ENCODE data around the gene RAB35. TPM values are rescaled to one million over a fixed set of nuclear protein-coding genes. Genes with fewer than 3 reads are reported as not detected.

RAB35 gene
- total RNA-seq, 1 experiment from 2014 or later = 57.1 TPM

GRCh38 chr12:120069278-120069677 is 47.3 kb downstream of the RAB35 start:
- Histone ChIP-seq H3K4me2 (ENCODE audit: low read length) (no peak overlapping the region), H3K9ac (ENCODE audit: low read length) (no peak overlapping the region), H3K79me2 (ENCODE audit: insufficient read depth, low read length) (no peaks in the 10 kb centered on the region), H3K36me3 (ENCODE audit: control insufficient read depth in 1 of 2, insufficient read depth in 2 of 2, low read length in 2 of 2) (no peaks in the 10 kb centered on the region; a peak in 1 of 4 replicates), H3K4me3 (replicated peaks in 1 of 2; ENCODE audit: low read depth in 1 of 2, low read length in 2 of 2) (no peak overlapping the region), H3K9me2 (ENCODE audit: insufficient read depth) (no peaks in the 10 kb centered on the region), H3K27me3 (ENCODE audit: insufficient read depth, low read length) (no peaks in the 10 kb centered on the region), H3K9me3 (ENCODE audit: control insufficient read depth in 1 of 2, insufficient read depth in 1 of 2, low read depth in 1 of 2, low read length in 2 of 2) (no peaks in the 10 kb centered on the region), H2AFZ (ENCODE audit: low read depth, low read length, poor library complexity, severe bottlenecking) (no peak overlapping the region), H3K4me1 (ENCODE audit: control insufficient read depth in 1 of 2, insufficient read depth in 2 of 2, low read length in 2 of 2) (peaks cover 0 to 8% of the 10 kb centered on the region in 2 experiments; a peak in 2 of 4 replicates), H3K27ac (ENCODE audit: low read depth, low read length) (no peak overlapping the region), H4K20me1 (ENCODE audit: insufficient read depth) (no peaks in the 10 kb centered on the region)
- no TSS peak for BruUV-seq (replicated peaks)
- ChIA-PET RAD21 (ENCODE audit: low non-redundant PET in 1 of 2, low total read pairs in 2 of 2, uncharacterized antibody in 2 of 2, unreplicated experiment in 2 of 2) (no interaction called here), CTCF (no interaction called here), POLR2A (no interaction called here)
- TF ChIP-seq EZH2phosphoT487 (IDR thresholded peaks at IDR 0.05; ENCODE audit: borderline replicate concordance) = no peak
- TF ChIP-seq TCF7L2 (IDR thresholded peaks at IDR 0.05; ENCODE audit: borderline replicate concordance, extremely low read depth, insufficient read depth, insufficient read length) = no peak
- no peak for TF ChIP-seq YY1 (IDR thresholded peaks at IDR 0.05; ENCODE audit: extremely low read depth, insufficient replicate concordance, low read depth, low read length)
- no peak for TF ChIP-seq ZFX (IDR thresholded peaks at IDR 0.05)
- no peak for TF ChIP-seq SIN3A (IDR thresholded peaks at IDR 0.05; ENCODE audit: low read depth)
- TF ChIP-seq SRF (IDR thresholded peaks at IDR 0.05; ENCODE audit: low read depth) = no peak
- TF ChIP-seq EGR1 (IDR thresholded peaks at IDR 0.05; ENCODE audit: low read depth) = no peak
- TF ChIP-seq CEBPB (IDR thresholded peaks at IDR 0.05; ENCODE audit: low read depth) = no peak
- no peak for TF ChIP-seq FOSL1 (IDR thresholded peaks at IDR 0.05; ENCODE audit: low read depth)
- TF ChIP-seq ZNF274 (IDR thresholded peaks at IDR 0.05; ENCODE audit: low read depth, low read length) = no peak
- TF ChIP-seq CTCF (IDR thresholded peaks at IDR 0.05 in 2 of 3, conservative IDR thresholded peaks at IDR 0.05 in 1 of 3; ENCODE audit: borderline replicate concordance in 1 of 3, insufficient read depth in 1 of 3, low read depth in 2 of 3, low read length in 2 of 3) = no peak
- no peak for TF ChIP-seq ATF3 (IDR thresholded peaks at IDR 0.05)
- TF ChIP-seq RAD21 (IDR thresholded peaks at IDR 0.05; ENCODE audit: low read depth) = no peak
- ATAC-seq (no peak), DNase-seq (ENCODE audit: low read depth, low spot score) (no peak)
- intact Hi-C loops (cut with micrococcal nuclease) = no loop called here
